ENCODE data around the gene EZH2.

GRCh38 chr7:148852272-148852671, 31.8 kb downstream of the EZH2 start:
- no peak for TF ChIP-seq CTCF (conservative IDR thresholded peaks at IDR 0.05; ENCODE audit: low read length)
- TF ChIP-seq EZH2phosphoT487 (IDR thresholded peaks at IDR 0.05; ENCODE audit: borderline replicate concordance, low read depth, low read length): no peak

All from OCI-LY7 (cell line).